Suprapubic skin (tissue), 4 donors: ENCODE measurements around the gene NRG3.

Experiments used
- EP300 ChIP-seq: sonication (generic); formaldehyde crosslinking; IDR thresholded peaks from one replicate; pipeline ENCODE4 v1.6.1; 2017; ENCODE audit warnings: antibody characterized with exemption
- POLR2A ChIP-seq, 2 donors: fragments of 450-650 bp; IDR thresholded peaks; one replicate each; pipeline ENCODE4 v1.6.1; 2017; ENCODE audit warnings: antibody characterized with exemption in 2 of 2, mild to moderate bottlenecking in 2 of 2, moderate library complexity in 2 of 2
- POLR2AphosphoS5 ChIP-seq, 3 donors: sonication (generic); formaldehyde crosslinking; IDR thresholded peaks; one replicate each; pipeline ENCODE4 v1.6.1; 2017; ENCODE audit warnings: antibody characterized with exemption in 3 of 3
- TF ChIP-seq, protein P1 (sequence below), 2 donors: fragments of 200-600 bp in 1 of 2; fragments of 450-650 bp in 1 of 2; sonication (generic) in 1 of 2; IDR thresholded peaks; one replicate each; pipeline ENCODE4 v1.5.1; 2016 to 2019; ENCODE audit warnings: antibody characterized with exemption in 2 of 2, mild to moderate bottlenecking in 1 of 2, moderate library complexity in 1 of 2

DNA sequence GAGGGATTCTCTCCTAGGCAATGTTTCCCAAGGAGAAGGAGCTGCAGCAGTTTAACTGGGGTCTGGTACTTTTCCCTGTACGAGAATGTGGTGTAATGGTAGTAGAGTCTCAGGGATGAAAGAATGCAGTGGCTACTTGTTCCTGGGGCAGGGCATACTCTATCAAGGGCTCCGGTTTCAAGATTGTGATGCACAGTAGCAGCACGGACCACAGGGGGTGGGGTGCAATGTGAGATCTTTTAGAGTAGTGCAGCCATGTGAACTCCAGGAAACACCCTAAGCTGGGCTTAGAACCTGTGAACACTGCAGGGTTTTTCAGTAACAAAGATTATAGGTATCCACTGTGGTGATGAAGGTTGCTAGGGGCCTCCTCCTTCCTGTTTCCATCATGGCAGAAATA lies 903.9 kb downstream of the NRG3 start:
- TF ChIP-seq, protein P1, sequence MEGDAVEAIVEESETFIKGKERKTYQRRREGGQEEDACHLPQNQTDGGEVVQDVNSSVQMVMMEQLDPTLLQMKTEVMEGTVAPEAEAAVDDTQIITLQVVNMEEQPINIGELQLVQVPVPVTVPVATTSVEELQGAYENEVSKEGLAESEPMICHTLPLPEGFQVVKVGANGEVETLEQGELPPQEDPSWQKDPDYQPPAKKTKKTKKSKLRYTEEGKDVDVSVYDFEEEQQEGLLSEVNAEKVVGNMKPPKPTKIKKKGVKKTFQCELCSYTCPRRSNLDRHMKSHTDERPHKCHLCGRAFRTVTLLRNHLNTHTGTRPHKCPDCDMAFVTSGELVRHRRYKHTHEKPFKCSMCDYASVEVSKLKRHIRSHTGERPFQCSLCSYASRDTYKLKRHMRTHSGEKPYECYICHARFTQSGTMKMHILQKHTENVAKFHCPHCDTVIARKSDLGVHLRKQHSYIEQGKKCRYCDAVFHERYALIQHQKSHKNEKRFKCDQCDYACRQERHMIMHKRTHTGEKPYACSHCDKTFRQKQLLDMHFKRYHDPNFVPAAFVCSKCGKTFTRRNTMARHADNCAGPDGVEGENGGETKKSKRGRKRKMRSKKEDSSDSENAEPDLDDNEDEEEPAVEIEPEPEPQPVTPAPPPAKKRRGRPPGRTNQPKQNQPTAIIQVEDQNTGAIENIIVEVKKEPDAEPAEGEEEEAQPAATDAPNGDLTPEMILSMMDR (IDR thresholded peaks at IDR 0.05): no peak
- TF ChIP-seq POLR2A (IDR thresholded peaks at IDR 0.05) (no peak), EP300 (no peak), POLR2AphosphoS5 (IDR thresholded peaks at IDR 0.05) (no peak)
